Measurements from ENCODE around the gene SORBS1.

Gene SORBS1

GRCh38 chr10:95538412-95538811 is 22.8 kb downstream of the SORBS1 start:
- no peak for DNase-seq

GRCh38 chr10:95537542-95537927 is 23.6 kb downstream of the SORBS1 start:
- no peak for DNase-seq

- no peak for DNase-seq
These were observed 24.2 kb downstream of the SORBS1 start for GRCh38 chr10:95536894-95537541.

- DNase-seq: no peak
These were observed 25.2 kb downstream of the SORBS1 start for GRCh38 chr10:95536017-95536416.

- DNase-seq: no peak
These were observed 25.6 kb downstream of the SORBS1 start for GRCh38 chr10:95535526-95535925.

- no peak for DNase-seq
These were observed 27.6 kb downstream of the SORBS1 start for GRCh38 chr10:95533590-95533989.

GRCh38 chr10:95532536-95532935 is 28.6 kb downstream of the SORBS1 start:
- DNase-seq: no peak

- no peak for DNase-seq
These were observed 29.2 kb downstream of the SORBS1 start for GRCh38 chr10:95531994-95532399.

- DNase-seq: no peak
These were observed 29.9 kb downstream of the SORBS1 start for GRCh38 chr10:95531058-95531809.

GRCh38 chr10:95530561-95530960 is 30.6 kb downstream of the SORBS1 start:
- DNase-seq: no peak

GRCh38 chr10:95530029-95530428 is 31.1 kb downstream of the SORBS1 start:
- no peak for DNase-seq

GRCh38 chr10:95526044-95526443 is 35.1 kb downstream of the SORBS1 start:
- DNase-seq: no peak

GRCh38 chr10:95525033-95525418 is 36.1 kb downstream of the SORBS1 start:
- DNase-seq: no peak

- DNase-seq: no peak
These were observed 36.7 kb downstream of the SORBS1 start for GRCh38 chr10:95524358-95525032.

- DNase-seq: no peak
These were observed 39.1 kb downstream of the SORBS1 start for GRCh38 chr10:95522117-95522516.

GRCh38 chr10:95520617-95521016 is 40.6 kb downstream of the SORBS1 start:
- DNase-seq: no peak

GRCh38 chr10:95518455-95519452 is 42.4 kb downstream of the SORBS1 start:
- DNase-seq: no peak

GRCh38 chr10:95517536-95518454 is 43.4 kb downstream of the SORBS1 start:
- DNase-seq: no peak

- no peak for DNase-seq
These were observed 44.3 kb downstream of the SORBS1 start for GRCh38 chr10:95516774-95517373.

GRCh38 chr10:95513941-95514392 is 47.2 kb downstream of the SORBS1 start:
- DNase-seq: no peak

GRCh38 chr10:95513008-95513589 is 48.1 kb downstream of the SORBS1 start:
- no peak for DNase-seq
